HEK293T (cell line): Measurements from ENCODE around the gene NPC1L1.
"Not testable (repeated sequence)": the region's sequence is repeated elsewhere in the genome, so short reads cannot be mapped to it uniquely, and the experiment has no call there.

Source experiments
- CTCF ChIA-PET: fragments of 350-600 bp; formaldehyde crosslinking; extraction: SDS; loops from one replicate; lab custom pipeline; 2021; ENCODE audit warnings: antibody characterized with exemption, inconsistent platforms; lab: Yijun Ruan, JAX
- POLR2A ChIA-PET: fragments of 350-600 bp; formaldehyde crosslinking; extraction: SDS; loops from one replicate; lab custom pipeline; 2020; ENCODE audit warnings: antibody characterized with exemption, inconsistent platforms; lab: Yijun Ruan, JAX
- DNase-seq: peaks from one replicate; pipeline ENCODE4 v3.0.0; 2012; ENCODE audit warnings: mixed read lengths; ENCODE audit errors: extremely low spot score
- ARNT ChIP-seq: fragments of 450-650 bp; IDR thresholded peaks from 2 replicates; pipeline ENCODE4 v1.6.1; 2017; ENCODE audit warnings: mild to moderate bottlenecking
- BHLHE40 ChIP-seq: fragments of 450-650 bp; IDR thresholded peaks from 2 replicates; pipeline ENCODE4 v1.6.1; 2016; ENCODE audit warnings: mild to moderate bottlenecking, moderate library complexity, borderline replicate concordance
- CTBP1 ChIP-seq: fragments of 450-650 bp; IDR thresholded peaks from 2 replicates; pipeline ENCODE4 v1.6.1; 2016; ENCODE audit warnings: borderline replicate concordance
- ELF4 ChIP-seq: fragments of 450-650 bp; IDR thresholded peaks from 2 replicates; pipeline ENCODE4 v1.6.1; 2017; ENCODE audit warnings: antibody characterized with exemption
- FOXA1 ChIP-seq: fragments of 450-650 bp; IDR thresholded peaks from 2 replicates; pipeline ENCODE4 v1.6.1; 2016; ENCODE audit warnings: mild to moderate bottlenecking
- FOXK2 ChIP-seq: fragments of 450-650 bp; IDR thresholded peaks from 2 replicates; pipeline ENCODE4 v1.6.1; 2016; ENCODE audit warnings: mild to moderate bottlenecking
- FOXM1 ChIP-seq: fragments of 450-650 bp; IDR thresholded peaks from 2 replicates; pipeline ENCODE4 v1.6.1; 2017; ENCODE audit warnings: mild to moderate bottlenecking, borderline replicate concordance
- HDGF ChIP-seq: fragments of 450-650 bp; IDR thresholded peaks from 2 replicates; pipeline ENCODE4 v1.6.1; 2017; ENCODE audit warnings: antibody characterized with exemption, borderline replicate concordance
- L3MBTL2 ChIP-seq: fragments of 450-650 bp; conservative IDR thresholded peaks from 2 replicates; pipeline ENCODE4 v1.6.1; 2016; ENCODE audit warnings: mild to moderate bottlenecking
- LEF1 ChIP-seq: fragments of 450-650 bp; IDR thresholded peaks from 2 replicates; pipeline ENCODE4 v1.6.1; 2017; ENCODE audit warnings: mild to moderate bottlenecking, borderline replicate concordance
- NFRKB ChIP-seq: fragments of 450-650 bp; IDR thresholded peaks from 2 replicates; pipeline ENCODE4 v1.6.1; 2016; ENCODE audit warnings: mild to moderate bottlenecking, moderate library complexity
- PKNOX1 ChIP-seq: fragments of 450-650 bp; IDR thresholded peaks from 2 replicates; pipeline ENCODE4 v1.6.1; 2016
- SP1 ChIP-seq: fragments of 450-650 bp; IDR thresholded peaks from 2 replicates; pipeline ENCODE4 v1.6.1; 2017
- SUZ12 ChIP-seq: fragments of 450-650 bp; IDR thresholded peaks from 2 replicates; pipeline ENCODE4 v1.6.1; 2016; ENCODE audit warnings: mild to moderate bottlenecking
- TARDBP ChIP-seq: fragments of 450-650 bp; IDR thresholded peaks from 2 replicates; pipeline ENCODE4 v1.6.1; 2016
- ZNF384 ChIP-seq: fragments of 450-650 bp; IDR thresholded peaks from 2 replicates; pipeline ENCODE4 v1.6.1; 2016

The NPC1L1 gene

GRCh38 chr7:44561962-44562621 is 21.0 kb upstream of the NPC1L1 start:
- TF ChIP-seq L3MBTL2: no peak
- no peak for TF ChIP-seq BHLHE40
- TF ChIP-seq ELF4: 0 out of 2 replicates have a peak, but pooled peaks have one; percentile 17
- no peak for TF ChIP-seq FOXA1
- TF ChIP-seq NFRKB: no peak
- no peak for TF ChIP-seq TARDBP
- DNase-seq: no peak
- ChIA-PET POLR2A (interaction anchor here (0.9 to 2.2 kb wide), 3 partner anchors 8 to 71 kb away, joined by 3 to 13 read pairs (median 3); partner anchors contain the start of genes DDX56 and NUDCD3), CTCF (no interaction called here)

GRCh38 chr7:44561481-44561880 is 20.4 kb upstream of the NPC1L1 start:
- CTCF ChIA-PET: interaction anchor here (1.4 kb wide), 1 partner anchor 27 kb away, joined by 4 read pairs; no protein-coding TSS in a partner anchor
- no peak for DNase-seq
- TF ChIP-seq PKNOX1: no peak
- no peak for TF ChIP-seq TARDBP
- no peak for TF ChIP-seq LEF1
- TF ChIP-seq CTBP1: no peak
- TF ChIP-seq HDGF: no peak
- no peak for TF ChIP-seq SUZ12
- no peak for TF ChIP-seq L3MBTL2
- TF ChIP-seq FOXM1: no peak
- no peak for TF ChIP-seq SP1
- TF ChIP-seq FOXA1: no peak
- no peak for TF ChIP-seq FOXK2
- no peak for TF ChIP-seq NFRKB
- POLR2A ChIA-PET: interaction anchor here (0.9 to 2.2 kb wide), 2 partner anchors 11 to 71 kb away, joined by 3 to 13 read pairs; partner anchors contain the start of genes DDX56 and NUDCD3

- TF ChIP-seq ELF4: no peak
- TF ChIP-seq HDGF: no peak
- TF ChIP-seq NFRKB: no peak
- no peak for TF ChIP-seq FOXA1
- TF ChIP-seq FOXK2: no peak
- no peak for TF ChIP-seq SP1
- no peak for TF ChIP-seq SUZ12
- TF ChIP-seq BHLHE40: no peak
- TF ChIP-seq FOXM1: no peak
- TF ChIP-seq PKNOX1: no peak
- ChIA-PET CTCF (no interaction called here), POLR2A (no interaction called here)
- no peak for DNase-seq
Measured at GRCh38 chr7:44559485-44559884, 18.4 kb upstream of the NPC1L1 start.

- no peak for TF ChIP-seq FOXM1
- no peak for TF ChIP-seq HDGF
- TF ChIP-seq ARNT: no peak
- no peak for TF ChIP-seq PKNOX1
- TF ChIP-seq FOXA1: no peak
- no peak for TF ChIP-seq CTBP1
- no peak for TF ChIP-seq LEF1
- TF ChIP-seq BHLHE40: no peak
- no peak for TF ChIP-seq ELF4
- TF ChIP-seq SP1: no peak
- TF ChIP-seq ZNF384: no peak
- TF ChIP-seq L3MBTL2: no peak
- TF ChIP-seq NFRKB: no peak
- TF ChIP-seq SUZ12: no peak
- TF ChIP-seq TARDBP: no peak
- TF ChIP-seq FOXK2: no peak
- ChIA-PET CTCF (no interaction called here), POLR2A (interaction anchor here (1.0 kb wide), 1 partner anchor 16 kb away, joined by 3 read pairs; the partner anchor contains the start of gene DDX56)
- no peak for DNase-seq
Measured at GRCh38 chr7:44557485-44557884, 16.4 kb upstream of the NPC1L1 start.

- ChIA-PET POLR2A (no interaction called here), CTCF (no interaction called here)
- TF ChIP-seq FOXA1 (no peak), CTBP1 (no peak), ZNF384 (no peak), ELF4 (no peak)
- no peak for DNase-seq
Measured at GRCh38 chr7:44555350-44555749, 14.2 kb upstream of the NPC1L1 start.

- POLR2A ChIA-PET, DNase-seq, CTCF ChIA-PET: not testable (repeated sequence)
Measured at GRCh38 chr7:44552473-44553005, 11.4 kb upstream of the NPC1L1 start.
